Measurements from ENCODE around the gene PAX5. TPM values are rescaled to one million over a fixed set of nuclear protein-coding genes. Genes with fewer than 3 reads are reported as not detected.
A peak's percentile ranks its signal among the peaks of the same experiment; 100 is the strongest.

PAX5 gene
- polyA plus RNA-seq, 4 donors: under 0.01 to 1.1 (median 0.22) TPM; not detected in 1

GRCh38 chr9:37035648-37036370 lies 1.7 kb upstream of the PAX5 start:
- H3K9me3 ChIP-seq (ENCODE audit: control insufficient read depth in 2 of 2, insufficient read depth in 1 of 2, low read depth in 1 of 2, low read length in 1 of 2): peaks cover 0 to 2% of the 10 kb centered on the region in 2 donors
- peak overlapping the region in 1 of 3 donors; percentile 41 for H3K4me3 ChIP-seq (ENCODE audit: low read depth in 1 of 3, low read length in 3 of 3)
- peak overlapping the region in 1 of 3 donors; percentile 12 for H3K27ac ChIP-seq (ENCODE audit: low read depth in 1 of 3, low read length in 2 of 3)
- peaks cover 0 to 22% (median 12%) of the 10 kb centered on the region in 3 donors for H3K4me1 ChIP-seq (ENCODE audit: control insufficient read depth in 3 of 3, insufficient read depth in 2 of 3, low read depth in 1 of 3, low read length in 2 of 3)
- DNase-seq (peak in 1 of 2 donors; percentile 52), FAIRE-seq (no peak)
- no peaks in the 10 kb centered on the region for H3K36me3 ChIP-seq (ENCODE audit: control insufficient read depth in 3 of 3, insufficient read depth in 2 of 3, low read depth in 1 of 3, low read length in 3 of 3)
- WGBS, 3 donors: 4 to 10% (median 8%) methylated on average over 32 to 35 of the region's 35 CpGs
- peaks cover 3 to 95% (median 70%) of the 10 kb centered on the region in 3 donors for H3K27me3 ChIP-seq (ENCODE audit: control insufficient read depth in 3 of 3, insufficient read depth in 3 of 3, low read length in 3 of 3)

- Histone ChIP-seq H3K27me3 (ENCODE audit: control insufficient read depth in 3 of 3, insufficient read depth in 3 of 3, low read length in 3 of 3) (peaks cover 0 to 95% (median 75%) of the 10 kb centered on the region in 3 donors), H3K4me3 (ENCODE audit: low read depth in 1 of 3, low read length in 3 of 3) (peak overlapping the region in 1 of 3 donors; percentile 25), H3K27ac (ENCODE audit: low read depth in 1 of 3, low read length in 2 of 3) (no peak overlapping the region), H3K4me1 (ENCODE audit: control insufficient read depth in 3 of 3, insufficient read depth in 2 of 3, low read depth in 1 of 3, low read length in 2 of 3) (peaks cover 0 to 22% (median 12%) of the 10 kb centered on the region in 3 donors), H3K36me3 (ENCODE audit: control insufficient read depth in 3 of 3, insufficient read depth in 2 of 3, low read depth in 1 of 3, low read length in 3 of 3) (no peaks in the 10 kb centered on the region), H3K9me3 (ENCODE audit: control insufficient read depth in 2 of 2, insufficient read depth in 1 of 2, low read depth in 1 of 2, low read length in 1 of 2) (peaks cover 0 to 2% of the 10 kb centered on the region in 2 donors)
- no peak for FAIRE-seq
- DNase-seq: peak in 1 of 2 donors; percentile 24
- 3 to 7% (median 6%) methylated on average over 26 to 27 of the region's 27 CpGs for WGBS, 3 donors
Measured at GRCh38 chr9:37034938-37035647, 1.0 kb upstream of the PAX5 start.

- no peak overlapping the region for H3K27ac ChIP-seq (ENCODE audit: low read depth in 1 of 3, low read length in 2 of 3)
- WGBS, 3 donors: 1 to 3% (median 2%) methylated on average over 52 to 56 of the region's 56 CpGs
- peaks cover 0 to 99% (median 82%) of the 10 kb centered on the region in 3 donors for H3K27me3 ChIP-seq (ENCODE audit: control insufficient read depth in 3 of 3, insufficient read depth in 3 of 3, low read length in 3 of 3)
- DNase-seq (peak in 1 of 2 donors; percentile 52), FAIRE-seq (no peak)
- H3K4me3 ChIP-seq (ENCODE audit: low read depth in 1 of 3, low read length in 3 of 3): peak overlapping the region in 2 of 3 donors; percentile 24 to 25
- H3K9me3 ChIP-seq (ENCODE audit: control insufficient read depth in 2 of 2, insufficient read depth in 1 of 2, low read depth in 1 of 2, low read length in 1 of 2): peaks cover 0 to 2% of the 10 kb centered on the region in 2 donors
- no peaks in the 10 kb centered on the region for H3K36me3 ChIP-seq (ENCODE audit: control insufficient read depth in 3 of 3, insufficient read depth in 2 of 3, low read depth in 1 of 3, low read length in 3 of 3)
- H3K4me1 ChIP-seq (ENCODE audit: control insufficient read depth in 3 of 3, insufficient read depth in 2 of 3, low read depth in 1 of 3, low read length in 2 of 3): peaks cover 0 to 24% (median 12%) of the 10 kb centered on the region in 3 donors
Measured at GRCh38 chr9:37034305-37034937, 353 bp upstream of the PAX5 start.

GRCh38 chr9:37033141-37033540 lies 927 bp downstream of the PAX5 start:
- DNase-seq: no peak
- no peaks in the 10 kb centered on the region for H3K36me3 ChIP-seq (ENCODE audit: control insufficient read depth in 3 of 3, insufficient read depth in 2 of 3, low read depth in 1 of 3, low read length in 3 of 3)
- H3K27me3 ChIP-seq (ENCODE audit: control insufficient read depth in 3 of 3, insufficient read depth in 3 of 3, low read length in 3 of 3): peaks cover 4 to 99% (median 86%) of the 10 kb centered on the region in 3 donors
- H3K4me1 ChIP-seq (ENCODE audit: control insufficient read depth in 3 of 3, insufficient read depth in 2 of 3, low read depth in 1 of 3, low read length in 2 of 3): peaks cover 0 to 26% (median 12%) of the 10 kb centered on the region in 3 donors
- WGBS, 3 donors: 47 to 49% (median 49%) methylated on average over 6 of the region's 6 CpGs
- no peak for FAIRE-seq
- peaks cover 0 to 6% of the 10 kb centered on the region in 2 donors for H3K9me3 ChIP-seq (ENCODE audit: control insufficient read depth in 2 of 2, insufficient read depth in 1 of 2, low read depth in 1 of 2, low read length in 1 of 2)
- H3K4me3 ChIP-seq (ENCODE audit: low read depth in 1 of 3, low read length in 3 of 3): no peak overlapping the region
- no peak overlapping the region for H3K27ac ChIP-seq (ENCODE audit: low read depth in 1 of 3, low read length in 2 of 3)

- no peak overlapping the region for H3K27ac ChIP-seq (ENCODE audit: low read depth in 1 of 3, low read length in 2 of 3)
- FAIRE-seq: no peak
Measured at GRCh38 chr9:37032713-37033112, 1.4 kb downstream of the PAX5 start.

GRCh38 chr9:37031902-37032301 lies 2.2 kb downstream of the PAX5 start:
- no peak overlapping the region for H3K27ac ChIP-seq (ENCODE audit: low read depth in 1 of 3, low read length in 2 of 3)
- DNase-seq (peak in 1 of 2 donors; percentile 36), FAIRE-seq (no peak)
- peaks cover 0 to 6% of the 10 kb centered on the region in 2 donors for H3K9me3 ChIP-seq (ENCODE audit: control insufficient read depth in 2 of 2, insufficient read depth in 1 of 2, low read depth in 1 of 2, low read length in 1 of 2)
- WGBS, 3 donors: 3 to 15% (median 4%) methylated on average over 6 of the region's 6 CpGs
- H3K4me3 ChIP-seq (ENCODE audit: low read depth in 1 of 3, low read length in 3 of 3): no peak overlapping the region
- H3K4me1 ChIP-seq (ENCODE audit: control insufficient read depth in 3 of 3, insufficient read depth in 2 of 3, low read depth in 1 of 3, low read length in 2 of 3): peaks cover 0 to 25% (median 10%) of the 10 kb centered on the region in 3 donors
- no peaks in the 10 kb centered on the region for H3K36me3 ChIP-seq (ENCODE audit: control insufficient read depth in 3 of 3, insufficient read depth in 2 of 3, low read depth in 1 of 3, low read length in 3 of 3)
- H3K27me3 ChIP-seq (ENCODE audit: control insufficient read depth in 3 of 3, insufficient read depth in 3 of 3, low read length in 3 of 3): peaks cover 5 to 97% (median 86%) of the 10 kb centered on the region in 3 donors

More at GRCh38 chr9:37032713-37033112, 1.4 kb downstream of the PAX5 start:
- peaks cover 0 to 25% (median 12%) of the 10 kb centered on the region in 3 donors for H3K4me1 ChIP-seq (ENCODE audit: control insufficient read depth in 3 of 3, insufficient read depth in 2 of 3, low read depth in 1 of 3, low read length in 2 of 3)
- H3K36me3 ChIP-seq (ENCODE audit: control insufficient read depth in 3 of 3, insufficient read depth in 2 of 3, low read depth in 1 of 3, low read length in 3 of 3): no peaks in the 10 kb centered on the region
- peaks cover 5 to 99% (median 86%) of the 10 kb centered on the region in 3 donors for H3K27me3 ChIP-seq (ENCODE audit: control insufficient read depth in 3 of 3, insufficient read depth in 3 of 3, low read length in 3 of 3)
- WGBS, 3 donors: 53 to 69% (median 62%) methylated on average over 3 of the region's 3 CpGs
- H3K9me3 ChIP-seq (ENCODE audit: control insufficient read depth in 2 of 2, insufficient read depth in 1 of 2, low read depth in 1 of 2, low read length in 1 of 2): peaks cover 0 to 6% of the 10 kb centered on the region in 2 donors
- H3K4me3 ChIP-seq (ENCODE audit: low read depth in 1 of 3, low read length in 3 of 3): no peak overlapping the region
- DNase-seq: no peak

GRCh38 chr9:37031081-37031480 lies 3.0 kb downstream of the PAX5 start:
- H3K9me3 ChIP-seq (ENCODE audit: control insufficient read depth in 2 of 2, insufficient read depth in 1 of 2, low read depth in 1 of 2, low read length in 1 of 2): peaks cover 0 to 6% of the 10 kb centered on the region in 2 donors
- WGBS, 3 donors: 26 to 32% (median 31%) methylated on average over 4 of the region's 4 CpGs
- peaks cover 10 to 97% (median 84%) of the 10 kb centered on the region in 3 donors for H3K27me3 ChIP-seq (ENCODE audit: control insufficient read depth in 3 of 3, insufficient read depth in 3 of 3, low read length in 3 of 3)
- H3K4me3 ChIP-seq (ENCODE audit: low read depth in 1 of 3, low read length in 3 of 3): no peak overlapping the region
- no peak overlapping the region for H3K27ac ChIP-seq (ENCODE audit: low read depth in 1 of 3, low read length in 2 of 3)
- no peaks in the 10 kb centered on the region for H3K36me3 ChIP-seq (ENCODE audit: control insufficient read depth in 3 of 3, insufficient read depth in 2 of 3, low read depth in 1 of 3, low read length in 3 of 3)
- DNase-seq (no peak), FAIRE-seq (no peak)
- peaks cover 0 to 23% (median 12%) of the 10 kb centered on the region in 3 donors for H3K4me1 ChIP-seq (ENCODE audit: control insufficient read depth in 3 of 3, insufficient read depth in 2 of 3, low read depth in 1 of 3, low read length in 2 of 3)

GRCh38 chr9:37030611-37030939 lies 3.5 kb downstream of the PAX5 start:
- no peak overlapping the region for H3K27ac ChIP-seq (ENCODE audit: low read depth in 1 of 3, low read length in 2 of 3)
- H3K4me1 ChIP-seq (ENCODE audit: control insufficient read depth in 3 of 3, insufficient read depth in 2 of 3, low read depth in 1 of 3, low read length in 2 of 3): peaks cover 0 to 25% (median 17%) of the 10 kb centered on the region in 3 donors
- peaks cover 10 to 97% (median 84%) of the 10 kb centered on the region in 3 donors for H3K27me3 ChIP-seq (ENCODE audit: control insufficient read depth in 3 of 3, insufficient read depth in 3 of 3, low read length in 3 of 3)
- peaks cover 0 to 6% of the 10 kb centered on the region in 2 donors for H3K9me3 ChIP-seq (ENCODE audit: control insufficient read depth in 2 of 2, insufficient read depth in 1 of 2, low read depth in 1 of 2, low read length in 1 of 2)
- WGBS, 3 donors: 5 to 8% (median 7%) methylated on average over 7 of the region's 7 CpGs
- H3K36me3 ChIP-seq (ENCODE audit: control insufficient read depth in 3 of 3, insufficient read depth in 2 of 3, low read depth in 1 of 3, low read length in 3 of 3): no peaks in the 10 kb centered on the region
- FAIRE-seq: no peak
- DNase-seq: no peak
- no peak overlapping the region for H3K4me3 ChIP-seq (ENCODE audit: low read depth in 1 of 3, low read length in 3 of 3)
